ENCODE measurements around the gene TNFRSF13B.

DNA sequence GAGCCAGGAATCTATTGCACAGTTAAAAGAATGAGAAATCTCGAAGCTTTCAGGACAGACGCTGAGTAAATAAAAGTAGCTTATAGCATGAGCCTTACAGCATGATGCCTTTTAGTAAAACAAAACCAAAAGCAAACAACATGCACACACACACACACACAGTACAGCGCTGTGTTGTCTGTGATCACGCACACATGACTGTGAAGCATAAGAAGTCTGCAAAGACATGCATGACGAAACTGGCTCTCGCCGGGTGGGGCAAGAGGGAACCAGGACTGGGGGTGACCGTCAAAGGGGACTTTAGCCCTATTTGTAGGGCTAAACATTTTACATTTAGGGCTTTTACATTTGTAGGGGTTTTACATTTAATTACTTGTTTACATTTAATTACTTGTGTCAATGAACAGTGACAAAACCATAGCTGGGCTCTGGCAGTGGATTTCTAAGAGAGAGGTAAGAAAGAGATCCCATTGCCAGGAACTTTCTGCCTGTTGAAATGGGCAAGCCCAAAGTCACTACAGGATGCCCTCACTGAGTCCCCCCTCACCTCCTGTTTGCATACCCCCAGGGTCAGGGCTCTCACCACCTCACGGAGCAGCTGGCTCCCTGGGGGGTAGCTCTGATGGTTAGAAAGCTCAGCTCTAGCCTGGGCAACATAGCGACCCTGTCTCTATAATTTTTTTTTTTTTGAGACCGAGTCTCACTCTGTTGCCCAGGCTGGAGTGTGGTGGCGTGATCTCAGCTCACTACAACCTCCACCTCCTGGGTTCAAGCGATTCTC is 2.0 kb upstream of the TNFRSF13B start:
- TF ChIP-seq, protein P1, sequence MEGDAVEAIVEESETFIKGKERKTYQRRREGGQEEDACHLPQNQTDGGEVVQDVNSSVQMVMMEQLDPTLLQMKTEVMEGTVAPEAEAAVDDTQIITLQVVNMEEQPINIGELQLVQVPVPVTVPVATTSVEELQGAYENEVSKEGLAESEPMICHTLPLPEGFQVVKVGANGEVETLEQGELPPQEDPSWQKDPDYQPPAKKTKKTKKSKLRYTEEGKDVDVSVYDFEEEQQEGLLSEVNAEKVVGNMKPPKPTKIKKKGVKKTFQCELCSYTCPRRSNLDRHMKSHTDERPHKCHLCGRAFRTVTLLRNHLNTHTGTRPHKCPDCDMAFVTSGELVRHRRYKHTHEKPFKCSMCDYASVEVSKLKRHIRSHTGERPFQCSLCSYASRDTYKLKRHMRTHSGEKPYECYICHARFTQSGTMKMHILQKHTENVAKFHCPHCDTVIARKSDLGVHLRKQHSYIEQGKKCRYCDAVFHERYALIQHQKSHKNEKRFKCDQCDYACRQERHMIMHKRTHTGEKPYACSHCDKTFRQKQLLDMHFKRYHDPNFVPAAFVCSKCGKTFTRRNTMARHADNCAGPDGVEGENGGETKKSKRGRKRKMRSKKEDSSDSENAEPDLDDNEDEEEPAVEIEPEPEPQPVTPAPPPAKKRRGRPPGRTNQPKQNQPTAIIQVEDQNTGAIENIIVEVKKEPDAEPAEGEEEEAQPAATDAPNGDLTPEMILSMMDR (conservative IDR thresholded peaks at IDR 0.05; ENCODE audit: low read depth, low read length): no peak
- TF ChIP-seq EZH2phosphoT487 (IDR thresholded peaks at IDR 0.05; ENCODE audit: borderline replicate concordance, low read length): no peak
- TF ChIP-seq EZH2 (IDR thresholded peaks at IDR 0.05; ENCODE audit: low read length, unreplicated experiment): no peak
